WTC11 (cell line): Measurements from ENCODE around the gene HRAS. TPM values are rescaled to one million over a fixed set of nuclear protein-coding genes. Genes with fewer than 3 reads are reported as not detected.

Source experiments
- ATAC-seq: fragments of 200-7000 bp; cut with Tn5 transposase; 2 replicates; pipeline ENCODE4 v1.10.0; 2021; ENCODE audit warnings: mild to moderate bottlenecking, moderate library complexity
- CTCF ChIA-PET: fragments of 300-600 bp; sonication (Branson Sonifier 250); formaldehyde crosslinking; loops from one replicate; lab custom pipeline; 2021; ENCODE audit warnings: antibody characterized with exemption; lab: Charles Lee
- POLR2A ChIA-PET: fragments of 350-600 bp; sonication (Branson Sonifier 250); formaldehyde crosslinking; loops from one replicate; lab custom pipeline; 2021; ENCODE audit warnings: antibody characterized with exemption; lab: Charles Lee
- DNase-seq: peaks from one replicate; pipeline ENCODE4 v3.0.0; 2021; ENCODE audit warnings: low spot score
- H3K27ac Mint-ChIP-seq: 2 replicates; pipeline ENCODE4 v1.8.0; 2021; ENCODE audit warnings: mixed read lengths
- H3K27me3 Mint-ChIP-seq: 2 replicates; pipeline ENCODE4 v1.8.0; 2021; ENCODE audit warnings: low read depth, mild to moderate bottlenecking, moderate library complexity, mixed read lengths
- H3K36me3 Mint-ChIP-seq: 2 replicates; pipeline ENCODE4 v1.8.0; 2021; ENCODE audit warnings: mixed read lengths
- H3K4me1 Mint-ChIP-seq: 2 replicates; pipeline ENCODE4 v1.8.0; 2022; ENCODE audit warnings: mixed read lengths
- H3K4me3 Mint-ChIP-seq: 2 replicates; pipeline ENCODE4 v1.8.0; 2021; ENCODE audit warnings: mild to moderate bottlenecking, moderate library complexity, mixed read lengths
- H3K9me3 Mint-ChIP-seq: 2 replicates; pipeline ENCODE4 v1.8.0; 2021; ENCODE audit warnings: mixed read lengths
- ATF2 ChIP-seq: sonication (generic); formaldehyde crosslinking; IDR thresholded peaks from 2 replicates; pipeline ENCODE4 v1.8.1; 2022; ENCODE audit warnings: low read depth, missing genetic modification reagents, borderline replicate concordance
- E2F1 ChIP-seq: sonication (generic); formaldehyde crosslinking; IDR thresholded peaks from 2 replicates; pipeline ENCODE4 v1.8.0; 2022; ENCODE audit warnings: mild to moderate bottlenecking, missing genetic modification reagents
- ELF4 ChIP-seq: sonication (generic); formaldehyde crosslinking; IDR thresholded peaks from 2 replicates; pipeline ENCODE4 v1.8.1; 2022; ENCODE audit warnings: low read depth, mild to moderate bottlenecking, moderate library complexity, missing genetic modification reagents
- ESRRA ChIP-seq: sonication (generic); formaldehyde crosslinking; IDR thresholded peaks from 2 replicates; pipeline ENCODE4 v1.8.1; 2022; ENCODE audit warnings: mild to moderate bottlenecking, missing genetic modification reagents, borderline replicate concordance
- MXD4 ChIP-seq: fragments of 250-450 bp; sonication (Bioruptor Pico); IDR thresholded peaks from 2 replicates; pipeline ENCODE4 v1.8.0; 2021; ENCODE audit warnings: mild to moderate bottlenecking, moderate library complexity, borderline replicate concordance
- OVOL2 ChIP-seq: fragments of 250-450 bp; sonication (Bioruptor Pico); IDR thresholded peaks from 2 replicates; pipeline ENCODE4 v1.9.0; 2021; ENCODE audit warnings: mild to moderate bottlenecking, borderline replicate concordance
- SMAD4 ChIP-seq: sonication (generic); formaldehyde crosslinking; IDR thresholded peaks from 2 replicates; pipeline ENCODE4 v1.8.0; 2022; ENCODE audit warnings: mild to moderate bottlenecking, missing genetic modification reagents
- SP1 ChIP-seq: sonication (generic); formaldehyde crosslinking; conservative IDR thresholded peaks from 2 replicates; pipeline ENCODE4 v1.8.1; 2022; ENCODE audit warnings: missing genetic modification reagents
- TEAD4 ChIP-seq: sonication (generic); formaldehyde crosslinking; IDR thresholded peaks from 2 replicates; pipeline ENCODE4 v1.8.0; 2022; ENCODE audit warnings: mild to moderate bottlenecking, missing genetic modification reagents
- USF2 ChIP-seq: sonication (generic); formaldehyde crosslinking; IDR thresholded peaks from 2 replicates; pipeline ENCODE4 v1.8.1; 2023; ENCODE audit warnings: mild to moderate bottlenecking, missing genetic modification reagents, moderate library complexity
- ZNF219 ChIP-seq: sonication (generic); formaldehyde crosslinking; IDR thresholded peaks from 2 replicates; pipeline ENCODE4 v1.8.0; 2023; ENCODE audit warnings: missing genetic modification reagents, mild to moderate bottlenecking, borderline replicate concordance
- ZNF263 ChIP-seq: sonication (generic); formaldehyde crosslinking; IDR thresholded peaks from 2 replicates; pipeline ENCODE4 v1.8.1; 2022; ENCODE audit warnings: low read depth, mild to moderate bottlenecking, moderate library complexity, missing genetic modification reagents
- ZNF396 ChIP-seq: fragments of 250-450 bp; sonication (Bioruptor Pico); IDR thresholded peaks from 2 replicates; pipeline ENCODE4 v1.8.0; 2021; ENCODE audit warnings: mild to moderate bottlenecking, moderate library complexity, borderline replicate concordance
- ZNF532 ChIP-seq: fragments of 250-450 bp; sonication (Bioruptor Pico); IDR thresholded peaks from 2 replicates; pipeline ENCODE4 v1.9.0; 2021; ENCODE audit warnings: mild to moderate bottlenecking, borderline replicate concordance
- total RNA-seq: library from RNA; stranded (reverse); gene quantifications from 3 replicates; pipeline ENCODE4 v1.2.3, GENCODE V29; 2021

Gene HRAS
- total RNA-seq, 1 experiment from 2014 or later, result 62.4 TPM

GRCh38 chr11:577611-577894 is 42.2 kb upstream of the HRAS start (continued):
- TF ChIP-seq SP1 (CRISPR knock-in tag) (no peak), USF2 (CRISPR knock-in tag) (no peak), ZNF263 (no peak), MXD4 (CRISPR knock-in tag) (no peak), TEAD4 (no peak), SMAD4 (no peak), ZNF532 (CRISPR knock-in tag) (no peak), E2F1 (CRISPR knock-in tag) (no peak), ZNF396 (no peak), ZNF219 (CRISPR knock-in tag) (no peak), ATF2 (CRISPR knock-in tag) (no peak), OVOL2 (CRISPR knock-in tag) (no peak)

GRCh38 chr11:576811-577610 is 41.6 kb upstream of the HRAS start:
- no peak for DNase-seq
- Mint-ChIP-seq H3K9me3 (no peaks in the 10 kb centered on the region), H3K27ac (peak overlapping the region; percentile 95), H3K4me3 (peak overlapping the region; percentile 90), H3K36me3 (peaks cover 11% of the 10 kb centered on the region)
- TF ChIP-seq ESRRA, result no peak
- TF ChIP-seq ELF4 (CRISPR knock-in tag), result no peak
- TF ChIP-seq, all 79 proteins: peak for 0
- no peak for ATAC-seq
- POLR2A ChIA-PET, result no interaction called here
- H3K4me1 Mint-ChIP-seq, result peaks cover 31% of the 10 kb centered on the region
- CTCF ChIA-PET, result interaction anchor here (1.1 kb wide), 1 partner anchor 12 kb away, joined by 3 read pairs; no protein-coding TSS in a partner anchor
- H3K27me3 Mint-ChIP-seq, result peaks cover 22% of the 10 kb centered on the region
